ENCODE measurements around the gene ATF4.

ATF4 gene

DNA sequence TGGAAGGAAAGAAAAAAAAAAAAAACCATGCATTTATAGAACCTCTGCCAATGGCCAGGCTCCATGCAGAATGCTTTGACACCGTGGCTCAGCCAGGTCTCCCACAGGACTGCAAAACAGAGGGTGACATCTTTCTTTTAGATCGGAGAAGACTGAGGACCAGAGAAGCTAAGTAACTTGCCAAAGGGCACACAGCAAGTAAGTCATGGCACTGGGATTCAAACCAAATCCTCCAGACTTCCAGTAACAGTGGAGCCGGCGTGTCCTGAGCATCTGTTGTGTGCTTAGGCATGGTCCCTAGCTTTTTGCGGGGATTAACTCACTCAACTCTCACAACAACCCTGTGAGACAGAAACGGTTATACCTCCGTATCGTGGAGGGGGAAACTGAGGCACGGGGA lies 42.8 kb upstream of the ATF4 start:
- FAIRE-seq (no peak), DNase-seq (ENCODE audit: insufficient read length, low spot score) (no peak)
- no peak for TF ChIP-seq TAF1 (IDR thresholded peaks at IDR 0.05; ENCODE audit: low read depth, low read length)

DNA sequence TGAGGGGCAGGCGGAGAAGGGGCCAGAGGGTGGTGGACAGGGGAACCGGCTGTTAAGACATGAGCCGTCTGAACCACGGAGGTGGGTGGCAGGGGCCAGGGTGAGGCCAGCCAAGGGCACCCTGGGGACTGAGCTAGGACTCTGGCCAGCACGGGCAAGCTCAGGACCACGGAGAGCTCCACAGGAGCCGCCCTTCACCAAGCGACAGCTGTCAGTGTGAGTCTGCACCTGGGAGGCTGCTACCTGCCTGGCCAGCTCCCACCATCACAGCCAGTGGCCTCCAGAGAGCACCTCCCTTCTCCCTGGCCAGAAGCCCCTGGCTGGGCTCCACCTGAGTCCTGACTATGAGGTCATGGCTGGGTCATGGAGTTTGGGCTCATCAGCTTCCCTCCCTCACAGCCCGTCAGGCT lies 41.9 kb upstream of the ATF4 start:
- TF ChIP-seq TAF1 (IDR thresholded peaks at IDR 0.05; ENCODE audit: low read depth, low read length) (no peak), SPI1 (IDR thresholded peaks at IDR 0.05; ENCODE audit: low read depth, low read length) (no peak), PAX5 (IDR thresholded peaks at IDR 0.05; ENCODE audit: insufficient read depth, low read length, severe bottlenecking) (no peak), POLR2A (IDR thresholded peaks at IDR 0.05; ENCODE audit: low read depth, low read length) (no peak), POU2F2 (IDR thresholded peaks at IDR 0.05; ENCODE audit: low read depth, low read length) (no peak), POLR2AphosphoS5 (IDR thresholded peaks at IDR 0.05; ENCODE audit: low read depth, low read length) (no peak)
- no peak for FAIRE-seq
- no peak for DNase-seq (ENCODE audit: insufficient read length, low spot score)

DNA sequence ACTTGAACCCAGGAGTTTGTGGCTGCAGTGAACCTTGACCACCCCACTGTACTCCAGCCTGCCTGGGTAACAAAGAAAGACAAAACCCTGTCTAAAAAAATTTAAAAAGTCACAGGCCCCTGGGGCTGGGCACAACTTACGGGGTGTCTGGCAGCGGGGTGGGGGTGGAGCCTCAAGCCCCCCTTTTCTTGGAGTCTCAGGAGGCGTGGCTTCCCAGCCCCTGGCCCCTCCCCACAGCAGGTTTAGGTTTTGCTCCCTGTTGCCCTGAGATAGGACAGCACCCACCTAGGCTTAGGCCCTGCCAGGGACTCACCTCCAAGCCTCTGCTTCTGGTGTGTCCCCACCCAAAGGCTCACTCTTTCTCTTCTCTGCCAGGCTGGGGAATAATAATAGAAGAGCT lies 41.1 kb upstream of the ATF4 start:
- FAIRE-seq (no peak), DNase-seq (ENCODE audit: insufficient read length, low spot score) (no peak)
- no peak for TF ChIP-seq SPI1 (IDR thresholded peaks at IDR 0.05; ENCODE audit: low read depth, low read length)
- no peak for TF ChIP-seq POU2F2 (IDR thresholded peaks at IDR 0.05; ENCODE audit: low read depth, low read length)
- no peak for TF ChIP-seq POLR2A (IDR thresholded peaks at IDR 0.05; ENCODE audit: low read depth, low read length)
- no peak for TF ChIP-seq PAX5 (IDR thresholded peaks at IDR 0.05; ENCODE audit: insufficient read depth, low read length, severe bottlenecking)
- no peak for TF ChIP-seq POLR2AphosphoS5 (IDR thresholded peaks at IDR 0.05; ENCODE audit: low read depth, low read length)
- no peak for TF ChIP-seq TAF1 (IDR thresholded peaks at IDR 0.05; ENCODE audit: low read depth, low read length)

DNA sequence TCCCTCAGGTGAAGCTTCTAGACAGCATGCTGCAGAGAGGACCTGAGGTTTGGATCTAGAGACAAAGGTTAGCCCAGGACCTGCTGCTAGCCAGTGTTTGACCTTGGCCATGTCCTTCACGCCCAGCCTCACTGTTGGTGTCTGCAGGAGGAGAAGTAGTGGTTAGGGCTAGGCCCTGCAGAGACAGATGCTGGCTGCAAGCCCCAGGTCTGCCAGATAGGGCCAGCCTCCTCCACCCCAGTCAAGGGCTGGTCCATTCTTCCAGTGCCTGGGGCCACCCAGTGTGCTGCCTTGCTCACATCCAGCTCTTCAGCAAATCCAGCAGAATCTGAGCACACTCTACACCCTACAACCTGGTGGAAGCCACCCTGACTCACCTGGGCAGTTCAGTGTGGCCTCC lies 39.8 kb upstream of the ATF4 start:
- no peak for FAIRE-seq
- no peak for TF ChIP-seq PAX5 (IDR thresholded peaks at IDR 0.05; ENCODE audit: insufficient read depth, low read length, severe bottlenecking)
- no peak for TF ChIP-seq POLR2AphosphoS5 (IDR thresholded peaks at IDR 0.05; ENCODE audit: low read depth, low read length)
- TF ChIP-seq SPI1 (IDR thresholded peaks at IDR 0.05; ENCODE audit: low read depth, low read length) = no peak
- no peak for TF ChIP-seq POU2F2 (IDR thresholded peaks at IDR 0.05; ENCODE audit: low read depth, low read length)
- TF ChIP-seq TAF1 (IDR thresholded peaks at IDR 0.05; ENCODE audit: low read depth, low read length) = no peak
- no peak for TF ChIP-seq POLR2A (IDR thresholded peaks at IDR 0.05; ENCODE audit: low read depth, low read length)
- DNase-seq (ENCODE audit: insufficient read length, low spot score) = no peak

DNA sequence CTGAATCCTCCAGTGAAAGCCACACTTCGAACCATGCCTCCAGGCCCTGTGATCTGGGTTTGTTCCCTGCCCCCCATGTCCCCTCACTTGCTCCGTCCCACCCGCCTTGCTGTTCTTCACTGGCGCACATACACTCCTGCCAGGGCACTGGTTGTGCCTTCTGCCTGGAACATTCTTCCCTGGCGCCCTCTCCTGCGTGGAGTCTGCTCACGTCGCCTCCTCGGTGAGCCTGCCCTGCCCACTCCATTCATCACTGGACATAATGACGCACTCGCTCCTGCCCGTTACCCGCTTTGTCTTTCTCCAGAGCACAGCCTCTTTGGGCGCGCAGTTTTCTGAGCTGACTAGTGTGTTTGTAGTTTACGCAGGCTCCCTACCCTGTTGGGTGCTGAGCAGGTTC lies 39.3 kb upstream of the ATF4 start:
- FAIRE-seq = no peak

DNA sequence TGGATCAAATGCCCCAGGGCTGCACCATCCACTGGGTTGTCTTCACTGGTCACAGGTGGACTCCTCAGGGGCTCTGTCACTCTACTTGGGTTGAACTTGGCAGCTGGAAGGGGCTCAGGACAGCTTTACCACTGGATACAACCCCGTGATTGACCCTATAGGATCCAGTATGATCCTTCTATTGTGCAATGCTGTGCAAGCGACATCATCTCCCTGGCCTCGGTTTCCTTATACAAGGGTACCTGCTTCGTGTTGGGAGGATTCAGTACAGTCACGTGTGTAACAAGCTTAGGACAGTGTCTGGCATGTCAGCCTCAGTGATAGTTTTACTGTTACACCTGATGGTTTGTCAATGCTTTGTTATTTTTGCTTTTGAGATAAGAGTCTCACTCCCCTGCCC lies 38.8 kb upstream of the ATF4 start:
- FAIRE-seq (no peak), DNase-seq (ENCODE audit: insufficient read length, low spot score) (no peak)
- no peak for TF ChIP-seq SPI1 (IDR thresholded peaks at IDR 0.05; ENCODE audit: low read depth, low read length)
- no peak for TF ChIP-seq PAX5 (IDR thresholded peaks at IDR 0.05; ENCODE audit: insufficient read depth, low read length, severe bottlenecking)
- TF ChIP-seq POU2F2 (IDR thresholded peaks at IDR 0.05; ENCODE audit: low read depth, low read length) = no peak
- TF ChIP-seq TAF1 (IDR thresholded peaks at IDR 0.05; ENCODE audit: low read depth, low read length) = no peak

More for the DNA sequence above, 39.3 kb upstream of the ATF4 start:
- TF ChIP-seq POLR2A (IDR thresholded peaks at IDR 0.05; ENCODE audit: low read depth, low read length) = no peak
- TF ChIP-seq POLR2AphosphoS5 (IDR thresholded peaks at IDR 0.05; ENCODE audit: low read depth, low read length) = no peak; the same call in 1 of the 2 replicates
- TF ChIP-seq SPI1 (IDR thresholded peaks at IDR 0.05; ENCODE audit: low read depth, low read length) = no peak
- no peak for TF ChIP-seq PAX5 (IDR thresholded peaks at IDR 0.05; ENCODE audit: insufficient read depth, low read length, severe bottlenecking)
- TF ChIP-seq TAF1 (IDR thresholded peaks at IDR 0.05; ENCODE audit: low read depth, low read length) = no peak
- TF ChIP-seq POU2F2 (IDR thresholded peaks at IDR 0.05; ENCODE audit: low read depth, low read length) = no peak
- DNase-seq (ENCODE audit: insufficient read length, low spot score) = no peak

DNA sequence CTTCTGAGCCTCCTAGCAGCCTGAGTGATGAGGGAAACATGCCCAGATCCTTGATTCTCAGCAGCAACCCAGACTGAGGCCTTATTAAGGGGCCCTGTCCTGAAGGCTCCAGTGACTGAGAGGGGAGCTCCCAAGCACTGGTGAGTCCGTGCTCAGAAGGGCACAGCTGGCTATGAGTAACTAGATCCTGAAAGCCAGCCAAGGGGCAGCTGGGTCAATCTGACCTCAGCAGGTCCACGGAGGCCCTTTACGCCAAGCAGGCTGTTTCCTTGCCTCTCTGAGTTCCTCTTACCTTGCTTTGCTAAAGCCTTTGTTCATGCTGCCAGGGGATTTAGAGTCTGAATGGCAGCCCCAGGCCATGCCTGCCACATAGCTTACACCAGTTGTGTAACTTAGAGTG lies 37.6 kb upstream of the ATF4 start:
- FAIRE-seq = no peak
- TF ChIP-seq TAF1 (IDR thresholded peaks at IDR 0.05; ENCODE audit: low read depth, low read length) (no peak), POLR2AphosphoS5 (IDR thresholded peaks at IDR 0.05; ENCODE audit: low read depth, low read length) (no peak)
- DNase-seq (ENCODE audit: insufficient read length, low spot score) = no peak

DNA sequence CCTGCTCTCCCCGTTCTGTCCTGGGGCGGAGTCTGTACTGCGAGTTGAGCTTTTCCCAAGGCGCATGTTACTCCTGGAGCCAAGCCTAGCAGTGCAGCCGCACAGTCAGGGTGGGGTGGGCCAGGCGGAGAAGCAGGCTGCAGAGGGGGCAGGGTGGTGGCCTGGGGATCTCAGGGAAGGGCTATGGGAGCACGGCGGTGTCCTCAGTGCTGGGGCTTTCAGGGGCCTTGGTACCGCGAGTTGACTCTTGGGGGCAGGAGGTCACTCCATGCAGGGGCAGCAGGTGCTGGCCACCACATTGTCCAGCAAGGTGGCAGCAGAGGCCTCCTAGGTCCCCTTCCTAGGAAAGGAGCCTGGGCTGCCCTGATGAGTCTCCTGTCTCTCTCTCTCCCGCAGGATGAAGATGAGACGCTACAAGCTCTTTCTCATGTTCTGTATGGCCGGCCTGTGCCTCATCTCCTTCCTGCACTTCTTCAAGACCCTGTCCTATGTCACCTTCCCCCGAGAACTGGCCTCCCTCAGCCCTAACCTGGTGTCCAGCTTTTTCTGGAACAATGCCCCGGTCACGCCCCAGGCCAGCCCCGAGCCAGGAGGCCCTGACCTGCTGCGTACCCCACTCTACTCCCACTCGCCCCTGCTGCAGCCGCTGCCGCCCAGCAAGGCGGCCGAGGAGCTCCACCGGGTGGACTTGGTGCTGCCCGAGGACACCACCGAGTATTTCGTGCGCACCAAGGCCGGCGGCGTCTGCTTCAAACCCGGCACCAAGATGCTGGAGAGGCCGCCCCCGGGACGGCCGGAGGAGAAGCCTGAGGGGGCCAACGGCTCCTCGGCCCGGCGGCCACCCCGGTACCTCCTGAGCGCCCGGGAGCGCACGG lies 33.2 kb upstream of the ATF4 start:
- FAIRE-seq = no peak
- DNase-seq (ENCODE audit: insufficient read length, low spot score) = no peak
- no peak for TF ChIP-seq POU2F2 (IDR thresholded peaks at IDR 0.05; ENCODE audit: low read depth, low read length)
- TF ChIP-seq PAX5 (IDR thresholded peaks at IDR 0.05; ENCODE audit: insufficient read depth, low read length, severe bottlenecking) = no peak
- TF ChIP-seq POLR2A (IDR thresholded peaks at IDR 0.05; ENCODE audit: low read depth, low read length) = no peak
- no peak for TF ChIP-seq POLR2AphosphoS5 (IDR thresholded peaks at IDR 0.05; ENCODE audit: low read depth, low read length)
- TF ChIP-seq TAF1 (IDR thresholded peaks at IDR 0.05; ENCODE audit: low read depth, low read length) = no peak
- TF ChIP-seq SPI1 (IDR thresholded peaks at IDR 0.05; ENCODE audit: low read depth, low read length) = no peak

DNA sequence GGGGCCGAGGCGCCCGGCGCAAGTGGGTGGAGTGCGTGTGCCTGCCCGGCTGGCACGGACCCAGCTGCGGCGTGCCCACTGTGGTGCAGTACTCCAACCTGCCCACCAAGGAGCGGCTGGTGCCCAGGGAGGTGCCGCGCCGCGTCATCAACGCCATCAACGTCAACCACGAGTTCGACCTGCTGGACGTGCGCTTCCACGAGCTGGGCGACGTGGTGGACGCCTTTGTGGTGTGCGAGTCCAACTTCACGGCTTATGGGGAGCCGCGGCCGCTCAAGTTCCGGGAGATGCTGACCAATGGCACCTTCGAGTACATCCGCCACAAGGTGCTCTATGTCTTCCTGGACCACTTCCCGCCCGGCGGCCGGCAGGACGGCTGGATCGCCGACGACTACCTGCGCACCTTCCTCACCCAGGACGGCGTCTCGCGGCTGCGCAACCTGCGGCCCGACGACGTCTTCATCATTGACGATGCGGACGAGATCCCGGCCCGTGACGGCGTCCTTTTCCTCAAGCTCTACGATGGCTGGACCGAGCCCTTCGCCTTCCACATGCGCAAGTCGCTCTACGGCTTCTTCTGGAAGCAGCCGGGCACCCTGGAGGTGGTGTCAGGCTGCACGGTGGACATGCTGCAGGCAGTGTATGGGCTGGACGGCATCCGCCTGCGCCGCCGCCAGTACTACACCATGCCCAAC lies 32.4 kb upstream of the ATF4 start:
- peak; percentile 5 for FAIRE-seq
- no peak for DNase-seq (ENCODE audit: insufficient read length, low spot score)
- TF ChIP-seq TAF1 (IDR thresholded peaks at IDR 0.05; ENCODE audit: low read depth, low read length) = no peak
- TF ChIP-seq POU2F2 (IDR thresholded peaks at IDR 0.05; ENCODE audit: low read depth, low read length) = no peak
- TF ChIP-seq POLR2AphosphoS5 (IDR thresholded peaks at IDR 0.05; ENCODE audit: low read depth, low read length) = no peak
- no peak for TF ChIP-seq SPI1 (IDR thresholded peaks at IDR 0.05; ENCODE audit: low read depth, low read length)
- no peak for TF ChIP-seq PAX5 (IDR thresholded peaks at IDR 0.05; ENCODE audit: insufficient read depth, low read length, severe bottlenecking)
- TF ChIP-seq POLR2A (IDR thresholded peaks at IDR 0.05; ENCODE audit: low read depth, low read length) = no peak

Data from GM12891 (cell line).